Esophagus squamous epithelium (tissue), 4 donors: ENCODE measurements around the gene EGF.

Experiments used
- POLR2A ChIP-seq, 4 donors: fragments of 450-650 bp; IDR thresholded peaks; one replicate each; pipeline ENCODE4 v1.6.1; 2017; ENCODE audit warnings: antibody characterized with exemption in 4 of 4, mild to moderate bottlenecking in 4 of 4, moderate library complexity in 3 of 4
- TF ChIP-seq, protein P1 (sequence below), 6 experiments: fragments of 450-650 bp in 4 of 6; fragments of 200-600 bp in 2 of 6; sonication (generic) in 2 of 6; IDR thresholded peaks; one replicate each; pipeline ENCODE4 v1.5.1; 2016 to 2019; ENCODE audit warnings: antibody characterized with exemption in 6 of 6, mild to moderate bottlenecking in 4 of 6, moderate library complexity in 4 of 6

DNA sequence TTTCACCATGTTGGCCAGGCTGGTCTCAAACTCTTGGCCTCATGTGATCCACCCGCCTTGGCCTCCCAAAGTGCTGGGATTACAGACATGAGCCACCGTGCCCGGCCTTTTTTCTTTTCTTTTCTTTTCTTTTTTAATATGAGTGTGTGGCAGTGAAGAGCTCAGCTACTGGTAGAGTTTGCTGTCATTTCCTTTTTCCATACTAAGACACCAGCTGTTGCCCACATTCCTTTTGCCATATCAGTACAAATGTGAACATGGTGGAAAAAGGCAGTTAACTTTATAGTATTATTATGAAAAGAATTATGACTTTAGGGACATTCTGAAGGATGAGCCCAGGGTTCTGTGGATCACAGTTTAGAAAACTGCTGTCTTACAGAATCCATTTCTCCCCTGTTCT is 69.8 kb downstream of the EGF start:
- TF ChIP-seq, protein P1, sequence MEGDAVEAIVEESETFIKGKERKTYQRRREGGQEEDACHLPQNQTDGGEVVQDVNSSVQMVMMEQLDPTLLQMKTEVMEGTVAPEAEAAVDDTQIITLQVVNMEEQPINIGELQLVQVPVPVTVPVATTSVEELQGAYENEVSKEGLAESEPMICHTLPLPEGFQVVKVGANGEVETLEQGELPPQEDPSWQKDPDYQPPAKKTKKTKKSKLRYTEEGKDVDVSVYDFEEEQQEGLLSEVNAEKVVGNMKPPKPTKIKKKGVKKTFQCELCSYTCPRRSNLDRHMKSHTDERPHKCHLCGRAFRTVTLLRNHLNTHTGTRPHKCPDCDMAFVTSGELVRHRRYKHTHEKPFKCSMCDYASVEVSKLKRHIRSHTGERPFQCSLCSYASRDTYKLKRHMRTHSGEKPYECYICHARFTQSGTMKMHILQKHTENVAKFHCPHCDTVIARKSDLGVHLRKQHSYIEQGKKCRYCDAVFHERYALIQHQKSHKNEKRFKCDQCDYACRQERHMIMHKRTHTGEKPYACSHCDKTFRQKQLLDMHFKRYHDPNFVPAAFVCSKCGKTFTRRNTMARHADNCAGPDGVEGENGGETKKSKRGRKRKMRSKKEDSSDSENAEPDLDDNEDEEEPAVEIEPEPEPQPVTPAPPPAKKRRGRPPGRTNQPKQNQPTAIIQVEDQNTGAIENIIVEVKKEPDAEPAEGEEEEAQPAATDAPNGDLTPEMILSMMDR (IDR thresholded peaks at IDR 0.05), result no peak
- TF ChIP-seq POLR2A (IDR thresholded peaks at IDR 0.05), result no peak
